Measurements from ENCODE around the gene SLC6A5.

The SLC6A5 gene

GRCh38 chr11:20611445-20611844 is 12.0 kb downstream of the SLC6A5 start:
- TF ChIP-seq CTCF (IDR thresholded peaks at IDR 0.05) = no peak
- no peak for DNase-seq (ENCODE audit: low spot score)
- no peak overlapping the region for H3K4me3 ChIP-seq

GRCh38 chr11:20611892-20612291 is 12.5 kb downstream of the SLC6A5 start:
- Histone ChIP-seq H3K4me3 (no peak overlapping the region), H3K27ac (no peak overlapping the region)
- no peak for TF ChIP-seq CTCF (IDR thresholded peaks at IDR 0.05)
- DNase-seq (ENCODE audit: low spot score) = no peak

More at GRCh38 chr11:20611445-20611844, 12.0 kb downstream of the SLC6A5 start:
- H3K27ac ChIP-seq = no peak overlapping the region

GRCh38 chr11:20612416-20612815 is 13.0 kb downstream of the SLC6A5 start:
- no peak for DNase-seq (ENCODE audit: low spot score)
- no peak overlapping the region for H3K27ac ChIP-seq
- no peak overlapping the region for H3K4me3 ChIP-seq
- TF ChIP-seq CTCF (IDR thresholded peaks at IDR 0.05) = no peak

- no peak for DNase-seq (ENCODE audit: low spot score)
- no peak for TF ChIP-seq CTCF (IDR thresholded peaks at IDR 0.05)
- H3K4me3 ChIP-seq = no peak overlapping the region
- H3K27ac ChIP-seq = no peak overlapping the region
Observed at GRCh38 chr11:20616920-20617319, 17.5 kb downstream of the SLC6A5 start.

GRCh38 chr11:20617346-20618005 is 18.1 kb downstream of the SLC6A5 start:
- Histone ChIP-seq H3K4me3 (no peak overlapping the region), H3K27ac (no peak overlapping the region)
- no peak for DNase-seq (ENCODE audit: low spot score)
- no peak for TF ChIP-seq CTCF (IDR thresholded peaks at IDR 0.05)

GRCh38 chr11:20618083-20618482 is 18.7 kb downstream of the SLC6A5 start:
- no peak for DNase-seq (ENCODE audit: low spot score)
- Histone ChIP-seq H3K4me3 (no peak overlapping the region), H3K27ac (no peak overlapping the region)
- TF ChIP-seq CTCF (IDR thresholded peaks at IDR 0.05) = no peak

GRCh38 chr11:20620988-20621387 is 21.6 kb downstream of the SLC6A5 start:
- TF ChIP-seq CTCF (IDR thresholded peaks at IDR 0.05) = no peak
- Histone ChIP-seq H3K27ac (no peak overlapping the region), H3K4me3 (no peak overlapping the region)
- DNase-seq (ENCODE audit: low spot score) = no peak

Measured in coronary artery (tissue), 2 donors.